ENCODE measurements around the gene EXT2. TPM values are rescaled to one million over a fixed set of nuclear protein-coding genes. Genes with fewer than 3 reads are reported as not detected.

The EXT2 gene
- total RNA-seq, 4 donors from 2014 or later = 47.8 to 80.4 (median 68.0) TPM

GRCh38 chr11:44136176-44136945 is 40.9 kb downstream of the EXT2 start:
- peaks cover 0 to 17% (median 9%) of the 10 kb centered on the region in 4 donors for H3K4me1 ChIP-seq

GRCh38 chr11:44137057-44137456 is 41.6 kb downstream of the EXT2 start:
- intact Hi-C loops (cut with DNase I) = no loop called here
- H3K4me3 ChIP-seq = no peak overlapping the region
- DNase-seq (ENCODE audit: extremely low spot score) = no peak
- peaks cover 0 to 17% (median 9%) of the 10 kb centered on the region in 4 donors for H3K4me1 ChIP-seq
- WGBS = 93% methylated on average over 1 of the region's 1 CpG
- H3K9me3 ChIP-seq = no peaks in the 10 kb centered on the region
- no peaks in the 10 kb centered on the region for H3K27me3 ChIP-seq
- H3K27ac ChIP-seq (replicated peaks in 1 of 4) = no peak overlapping the region
- peaks cover 7 to 46% (median 16%) of the 10 kb centered on the region in 4 donors for H3K36me3 ChIP-seq
- TF ChIP-seq POLR2A (IDR thresholded peaks at IDR 0.05; ENCODE audit: low read depth) = no peak
- TF ChIP-seq CTCF (IDR thresholded peaks at IDR 0.05) = no peak
- no peak for TF ChIP-seq EP300 (IDR thresholded peaks at IDR 0.05)
- no peak for TF ChIP-seq POLR2AphosphoS5 (IDR thresholded peaks at IDR 0.05)

More at GRCh38 chr11:44136176-44136945, 40.9 kb downstream of the EXT2 start:
- Histone ChIP-seq H3K27me3 (no peaks in the 10 kb centered on the region), H3K9me3 (no peaks in the 10 kb centered on the region), H3K4me3 (no peak overlapping the region), H3K27ac (replicated peaks in 1 of 4) (no peak overlapping the region), H3K36me3 (peaks cover 7 to 53% (median 21%) of the 10 kb centered on the region in 4 donors)
- DNase-seq (ENCODE audit: extremely low spot score) = no peak
- WGBS = 86% methylated on average over 3 of the region's 3 CpGs
- no peak for TF ChIP-seq CTCF (IDR thresholded peaks at IDR 0.05)
- no peak for TF ChIP-seq EP300 (IDR thresholded peaks at IDR 0.05)
- no peak for TF ChIP-seq POLR2AphosphoS5 (IDR thresholded peaks at IDR 0.05)
- no peak for TF ChIP-seq POLR2A (IDR thresholded peaks at IDR 0.05; ENCODE audit: low read depth)
- intact Hi-C loops (cut with DNase I) = no loop called here

- 71% methylated on average over 2 of the region's 2 CpGs for WGBS
- intact Hi-C loops (cut with DNase I) = no loop called here
- H3K36me3 ChIP-seq = peaks cover 3 to 40% (median 9%) of the 10 kb centered on the region in 4 donors
- H3K27me3 ChIP-seq = no peaks in the 10 kb centered on the region
- peaks cover 0 to 17% (median 9%) of the 10 kb centered on the region in 4 donors for H3K4me1 ChIP-seq
- H3K4me3 ChIP-seq = no peak overlapping the region
- no peaks in the 10 kb centered on the region for H3K9me3 ChIP-seq
- TF ChIP-seq EP300 (IDR thresholded peaks at IDR 0.05) (no peak), POLR2AphosphoS5 (IDR thresholded peaks at IDR 0.05) (no peak), CTCF (IDR thresholded peaks at IDR 0.05) (no peak), POLR2A (IDR thresholded peaks at IDR 0.05; ENCODE audit: low read depth) (no peak)
- no peak overlapping the region for H3K27ac ChIP-seq (replicated peaks in 1 of 4)
- no peak for DNase-seq (ENCODE audit: extremely low spot score)
Measured at GRCh38 chr11:44138286-44138685, 42.8 kb downstream of the EXT2 start.

GRCh38 chr11:44138980-44139379 is 43.5 kb downstream of the EXT2 start:
- Histone ChIP-seq H3K9me3 (no peaks in the 10 kb centered on the region), H3K4me3 (no peak overlapping the region), H3K36me3 (peaks cover 3 to 39% (median 9%) of the 10 kb centered on the region in 4 donors), H3K4me1 (peaks cover 0 to 17% (median 9%) of the 10 kb centered on the region in 4 donors), H3K27ac (replicated peaks in 1 of 4) (no peak overlapping the region), H3K27me3 (no peaks in the 10 kb centered on the region)
- intact Hi-C loops (cut with DNase I) = no loop called here
- WGBS = 83% methylated on average over 2 of the region's 2 CpGs
- DNase-seq (ENCODE audit: extremely low spot score) = no peak
- no peak for TF ChIP-seq CTCF (IDR thresholded peaks at IDR 0.05)
- no peak for TF ChIP-seq POLR2A (IDR thresholded peaks at IDR 0.05; ENCODE audit: low read depth)
- no peak for TF ChIP-seq POLR2AphosphoS5 (IDR thresholded peaks at IDR 0.05)
- no peak for TF ChIP-seq EP300 (IDR thresholded peaks at IDR 0.05)
